Lung (tissue), 12 donors: ENCODE data around the gene NDE1. TPM values are rescaled to one million over a fixed set of nuclear protein-coding genes. Genes with fewer than 3 reads are reported as not detected.
A peak's percentile ranks its signal among the peaks of the same experiment; 100 is the strongest.

Source experiments
- ATAC-seq: fragments of 200-7000 bp; cut with Tn5 transposase; one replicate; pipeline ENCODE4 v1.9.1; 2020; ENCODE audit warnings: moderate number of reproducible peaks; ENCODE audit not compliant: insufficient read depth, low FRiP score
- DNase-seq, 3 donors: peaks; one replicate each; pipeline ENCODE4 v3.0.0-alpha.2; 2013 to 2017
- H3K27ac ChIP-seq, 2 donors: one replicate each; pipeline ENCODE4 v1.5.1; 2013; ENCODE audit warnings: mild to moderate bottlenecking in 2 of 2, moderate library complexity in 2 of 2, control low read depth in 1 of 2, inconsistent platforms in 1 of 2, low read depth in 1 of 2, low read length in 1 of 2
- H3K27me3 ChIP-seq, 3 donors: one replicate each; pipeline ENCODE4 v1.5.1; 2013; ENCODE audit warnings: low read length in 2 of 3; ENCODE audit not compliant: control insufficient read depth in 3 of 3, insufficient read depth in 3 of 3
- H3K36me3 ChIP-seq, 4 donors: one replicate each; pipeline ENCODE4 v1.5.1; 2013; ENCODE audit warnings: low read length in 4 of 4, mild to moderate bottlenecking in 1 of 4, moderate library complexity in 1 of 4; ENCODE audit not compliant: control insufficient read depth in 4 of 4, insufficient read depth in 4 of 4
- H3K4me1 ChIP-seq, 5 donors: one replicate each; pipeline ENCODE4 v1.5.1; 2013; ENCODE audit warnings: low read length in 5 of 5, mild to moderate bottlenecking in 2 of 5, moderate library complexity in 1 of 5; ENCODE audit not compliant: control insufficient read depth in 5 of 5, insufficient read depth in 5 of 5
- H3K4me3 ChIP-seq: one replicate; pipeline ENCODE4 v1.5.1; 2013; ENCODE audit warnings: mild to moderate bottlenecking, control low read depth, moderate library complexity
- H3K9ac ChIP-seq, 2 donors: one replicate each; pipeline ENCODE4 v1.5.1; 2013; ENCODE audit warnings: low read length in 2 of 2, control low read depth in 1 of 2; ENCODE audit not compliant: insufficient read depth in 1 of 2
- H3K9me3 ChIP-seq, 4 donors: one replicate each; pipeline ENCODE4 v1.5.1; 2013; ENCODE audit warnings: low read length in 3 of 4, mild to moderate bottlenecking in 1 of 4, moderate library complexity in 1 of 4; ENCODE audit not compliant: control insufficient read depth in 4 of 4, insufficient read depth in 3 of 4
- WGBS, 2 donors: extraction: QIAGEN DNeasy Blood & Tissue Kit; methylation state at CpG; one replicate each; pipeline ENCODE4 v1.1.7; 2013; 5-methylcytosine and 5-hydroxymethylcytosine counted together
- polyA plus RNA-seq, 2 donors: library from polyadenylated mRNA; stranded (reverse); fragments of 200-250 nt; gene quantifications; one replicate each; pipeline ENCODE4 v1.2.1, GENCODE V29; 2013
- total RNA-seq, 2 donors: library from RNA; depleted of rRNA in 1 of 2; stranded (reverse); fragments of >200 nt in 1 of 2; gene quantifications; one replicate each; pipeline ENCODE4 v1.2.1, GENCODE V29; 2014 to 2021
- TF ChIP-seq, protein P1 (sequence below): IDR thresholded peaks from 2 replicates; pipeline ENCODE4 v1.5.1; 2012; ENCODE audit warnings: mild to moderate bottlenecking; ENCODE audit errors: control extremely low read depth, extremely low read depth
- donor health status: control.
- donor health status: control.
- donor health status: Bipolar disorder and iron deficiency.
- donor health status: healthy.
- donor health status: DM: yes; HTN: yes; CAD: no.

Gene NDE1
- total and polyA plus RNA-seq, 4 donors: 7.4 to 46.8 (median 22.5) TPM

- Histone ChIP-seq H3K4me3 (no peak overlapping the region), H3K9me3 (peaks cover 0 to 2% (median 0%) of the 10 kb centered on the region in 4 donors), H3K36me3 (no peaks in the 10 kb centered on the region), H3K27me3 (no peaks in the 10 kb centered on the region), H3K27ac (no peak overlapping the region), H3K4me1 (peaks cover 0 to 2% (median 0%) of the 10 kb centered on the region in 5 donors), H3K9ac (no peak overlapping the region)
- no peak for ATAC-seq
- 67 to 85% methylated on average over 7 of the region's 7 CpGs for WGBS, 2 donors
- TF ChIP-seq, protein P1, sequence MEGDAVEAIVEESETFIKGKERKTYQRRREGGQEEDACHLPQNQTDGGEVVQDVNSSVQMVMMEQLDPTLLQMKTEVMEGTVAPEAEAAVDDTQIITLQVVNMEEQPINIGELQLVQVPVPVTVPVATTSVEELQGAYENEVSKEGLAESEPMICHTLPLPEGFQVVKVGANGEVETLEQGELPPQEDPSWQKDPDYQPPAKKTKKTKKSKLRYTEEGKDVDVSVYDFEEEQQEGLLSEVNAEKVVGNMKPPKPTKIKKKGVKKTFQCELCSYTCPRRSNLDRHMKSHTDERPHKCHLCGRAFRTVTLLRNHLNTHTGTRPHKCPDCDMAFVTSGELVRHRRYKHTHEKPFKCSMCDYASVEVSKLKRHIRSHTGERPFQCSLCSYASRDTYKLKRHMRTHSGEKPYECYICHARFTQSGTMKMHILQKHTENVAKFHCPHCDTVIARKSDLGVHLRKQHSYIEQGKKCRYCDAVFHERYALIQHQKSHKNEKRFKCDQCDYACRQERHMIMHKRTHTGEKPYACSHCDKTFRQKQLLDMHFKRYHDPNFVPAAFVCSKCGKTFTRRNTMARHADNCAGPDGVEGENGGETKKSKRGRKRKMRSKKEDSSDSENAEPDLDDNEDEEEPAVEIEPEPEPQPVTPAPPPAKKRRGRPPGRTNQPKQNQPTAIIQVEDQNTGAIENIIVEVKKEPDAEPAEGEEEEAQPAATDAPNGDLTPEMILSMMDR: no peak
- peak in 2 of 3 donors; percentile 32 to 43 for DNase-seq
These were observed 125.7 kb downstream of the NDE1 start for GRCh38 chr16:15775663-15776304.

Other genes with a start within 250 kb of the NDE1 start
- gene BMERB1, start 215.7 kb upstream of the NDE1 start, total RNA-seq: 10 to 100 TPM in 1 of 2 donors, 1 to 10 TPM in 1; 9.0 to 17.5 TPM
- gene BMERB1, start 215.7 kb upstream of the NDE1 start, polyA plus RNA-seq: 1 to 10 TPM; 5.6 to 6.7 TPM
- gene MARF1, start 7.1 kb upstream of the NDE1 start, total RNA-seq: 10 to 100 TPM; 65.1 to 72.1 TPM
- 10 to 100 TPM; 18.0 to 18.8 TPM for gene MARF1, start 7.1 kb upstream of the NDE1 start, polyA plus RNA-seq
- gene MYH11, start 206.8 kb downstream of the NDE1 start, total RNA-seq: 100 to 1,000 TPM in 1 of 2 donors, 10 to 100 TPM in 1; 75.7 to 146 TPM
- gene MYH11, start 206.8 kb downstream of the NDE1 start, polyA plus RNA-seq: 10 to 100 TPM; 25.7 to 34.3 TPM
- gene CEP20, start 238.4 kb downstream of the NDE1 start, total RNA-seq: 10 to 100 TPM; 24.7 to 38.5 TPM
- gene CEP20, start 238.4 kb downstream of the NDE1 start, polyA plus RNA-seq: 10 to 100 TPM; 19.0 to 22.9 TPM